ENCODE measurements around the gene FBXO34.

Gene FBXO34

GRCh38 chr14:55272922-55273321 is 1.7 kb downstream of the FBXO34 start:
- no peak for DNase-seq

GRCh38 chr14:55274146-55274545 is 2.9 kb downstream of the FBXO34 start:
- DNase-seq = no peak

GRCh38 chr14:55274751-55275150 is 3.5 kb downstream of the FBXO34 start:
- DNase-seq = no peak

GRCh38 chr14:55276736-55277135 is 5.5 kb downstream of the FBXO34 start:
- DNase-seq = no peak

GRCh38 chr14:55277972-55278740 is 6.9 kb downstream of the FBXO34 start:
- DNase-seq = no peak

- DNase-seq = no peak
These were observed 8.2 kb downstream of the FBXO34 start for GRCh38 chr14:55279384-55279783.

GRCh38 chr14:55281316-55281839 is 10.2 kb downstream of the FBXO34 start:
- DNase-seq = no peak

GRCh38 chr14:55285048-55285652 is 13.9 kb downstream of the FBXO34 start:
- no peak for DNase-seq

- DNase-seq = no peak
These were observed 17.2 kb downstream of the FBXO34 start for GRCh38 chr14:55288439-55288838.

- no peak for DNase-seq
These were observed 20.4 kb downstream of the FBXO34 start for GRCh38 chr14:55291480-55292081.

- DNase-seq = no peak
These were observed 23.4 kb downstream of the FBXO34 start for GRCh38 chr14:55294603-55295002.

GRCh38 chr14:55297611-55298499 is 26.6 kb downstream of the FBXO34 start:
- DNase-seq = no peak

GRCh38 chr14:55298500-55298822 is 27.2 kb downstream of the FBXO34 start:
- DNase-seq = no peak

GRCh38 chr14:55301437-55302121 is 30.4 kb downstream of the FBXO34 start:
- no peak for DNase-seq

- DNase-seq = no peak
These were observed 31.3 kb downstream of the FBXO34 start for GRCh38 chr14:55302367-55303124.

- no peak for DNase-seq
These were observed 31.9 kb downstream of the FBXO34 start for GRCh38 chr14:55303125-55303499.

- no peak for DNase-seq
These were observed 32.5 kb downstream of the FBXO34 start for GRCh38 chr14:55303691-55304145.

- no peak for DNase-seq
These were observed 35.8 kb downstream of the FBXO34 start for GRCh38 chr14:55306938-55307589.

- no peak for DNase-seq
These were observed 37.9 kb downstream of the FBXO34 start for GRCh38 chr14:55309154-55309553.

- no peak for DNase-seq
These were observed 38.6 kb downstream of the FBXO34 start for GRCh38 chr14:55309761-55310365.

Data from activated CD8-positive, alpha-beta memory T cell treated with anti-CD3 and anti-CD28 coated beads for 24 hours (primary cell).